AG09309 (cell line): ENCODE measurements around the gene SLC20A1.

Experiments
- DNase-seq: peaks from one replicate; pipeline ENCODE4 v3.0.0-alpha.2; 2010; ENCODE audit warnings: low read depth
- H3K4me3 ChIP-seq: 2 replicates; pipeline ENCODE4 v1.5.1; 2011; ENCODE audit warnings: mild to moderate bottlenecking, low read depth, low read length, moderate library complexity; ENCODE audit not compliant: control insufficient read depth
- CTCF ChIP-seq: IDR thresholded peaks from 2 replicates; pipeline ENCODE4 v1.5.1; 2011; ENCODE audit warnings: mild to moderate bottlenecking, low read depth, low read length, inconsistent platforms; ENCODE audit not compliant: insufficient read depth, control insufficient read depth; ENCODE audit errors: missing control alignments

The SLC20A1 gene

GRCh38 chr2:112679484-112679883 lies 33.7 kb downstream of the SLC20A1 start:
- no peak for DNase-seq
- no peak overlapping the region for H3K4me3 ChIP-seq
- no peak for TF ChIP-seq CTCF

GRCh38 chr2:112680666-112681101 lies 34.9 kb downstream of the SLC20A1 start:
- H3K4me3 ChIP-seq, result no peak overlapping the region
- no peak for DNase-seq
- TF ChIP-seq CTCF, result no peak

- no peak for TF ChIP-seq CTCF
- DNase-seq, result no peak
- no peak overlapping the region for H3K4me3 ChIP-seq
These were observed 36.4 kb downstream of the SLC20A1 start for GRCh38 chr2:112682101-112682500.

GRCh38 chr2:112683550-112684414 lies 38.0 kb downstream of the SLC20A1 start:
- no peak for TF ChIP-seq CTCF
- H3K4me3 ChIP-seq, result no peak overlapping the region
- no peak for DNase-seq

GRCh38 chr2:112684415-112684775 lies 38.7 kb downstream of the SLC20A1 start:
- no peak overlapping the region for H3K4me3 ChIP-seq
- no peak for TF ChIP-seq CTCF

GRCh38 chr2:112685271-112685884 lies 39.6 kb downstream of the SLC20A1 start:
- TF ChIP-seq CTCF, result no peak
- H3K4me3 ChIP-seq, result no peak overlapping the region
- no peak for DNase-seq

More at GRCh38 chr2:112684415-112684775, 38.7 kb downstream of the SLC20A1 start:
- DNase-seq, result no peak
